ENCODE measurements around the gene VCAN. TPM values are rescaled to one million over a fixed set of nuclear protein-coding genes. Genes with fewer than 3 reads are reported as not detected.

Gene VCAN
- total and polyA plus RNA-seq, 2 of the 8 experiments (the other 6 are each of a cell fraction or from before 2014, with no cell fraction given) = 146 to 404 TPM

- H4K8ac ChIP-seq (ENCODE audit: extremely low read depth, insufficient read depth, low read length) = no peak overlapping the region
- H3K36me3 ChIP-seq (ENCODE audit: control insufficient read depth in 2 of 4, insufficient read depth in 4 of 4, low read length in 3 of 4) = peaks cover 9 to 77% (median 55%) of the 10 kb centered on the region in 4 experiments
- H3K23me2 ChIP-seq (ENCODE audit: low read depth, low read length) = no peaks in the 10 kb centered on the region
- no peak overlapping the region for H4K91ac ChIP-seq (replicated peaks; ENCODE audit: insufficient read length, low read length)
- H2AFZ ChIP-seq (ENCODE audit: low read length) = no peak overlapping the region
- DNase-seq (ENCODE audit: low read depth in 1 of 2, low spot score in 2 of 2) (no peak), FAIRE-seq (no peak)
- no peak overlapping the region for H3K27ac ChIP-seq (ENCODE audit: low read depth, low read length)
- H2BK120ac ChIP-seq (replicated peaks; ENCODE audit: low read depth, low read length) = no peak overlapping the region
- H3K79me1 ChIP-seq (ENCODE audit: low read depth, low read length) = no peaks in the 10 kb centered on the region
- H4K20me1 ChIP-seq (replicated peaks in 1 of 2; ENCODE audit: control insufficient read depth in 1 of 2, insufficient read depth in 2 of 2, low read length in 2 of 2) = peaks cover 2% of the 10 kb centered on the region in 2 experiments
- 93% methylated on average over 9 of the region's 9 CpGs; no CpG with 5 or more reads in 1 of the 2 experiments for WGBS, 2 experiments (ENCODE audit: extremely low coverage in 1 of 2, insufficient coverage in 1 of 2, insufficient read length in 1 of 2, insufficient replicate concordance in 2 of 2, low coverage in 1 of 2, low lambda C conversion rate in 2 of 2, missing lambda C conversion rate in 1 of 2)
- no peak overlapping the region for H2BK15ac ChIP-seq (ENCODE audit: low read length)
- no peak overlapping the region for H3K9ac ChIP-seq (replicated peaks in 1 of 4; ENCODE audit: extremely low read depth in 1 of 4, low read depth in 3 of 4, low read length in 3 of 4)
- H2BK5ac ChIP-seq (ENCODE audit: low read depth, low read length) = no peak overlapping the region
- no peak overlapping the region for H3K23ac ChIP-seq (ENCODE audit: insufficient read length)
- no peaks in the 10 kb centered on the region for H3K27me3 ChIP-seq (replicated peaks in 1 of 4; ENCODE audit: control insufficient read depth in 3 of 4, extremely low read depth in 1 of 4, insufficient read depth in 3 of 4, low read length in 3 of 4)
- H3K56ac ChIP-seq (replicated peaks; ENCODE audit: insufficient read length, low read depth, low read length) = no peak overlapping the region
- no peaks in the 10 kb centered on the region for H3K9me3 ChIP-seq (ENCODE audit: insufficient read depth in 2 of 2, low read depth in 1 of 2, low read length in 1 of 2)
- no peaks in the 10 kb centered on the region for H3K4me1 ChIP-seq (replicated peaks in 1 of 4; ENCODE audit: control insufficient read depth in 3 of 4, insufficient read depth in 4 of 4, low read length in 3 of 4)
- H3K14ac ChIP-seq (ENCODE audit: insufficient read length) = no peak overlapping the region
- no peak overlapping the region for H4K5ac ChIP-seq (ENCODE audit: insufficient read length, low read depth, low read length)
- no peak overlapping the region for H3K18ac ChIP-seq (ENCODE audit: extremely low read depth, low read length)
- ChIA-PET POLR2A (ENCODE audit: partially characterized antibody) (no interaction called here), CTCF (ENCODE audit: partially characterized antibody) (interaction anchor here (1.6 kb wide), 1 partner anchor 11 kb away, joined by 4 read pairs; no protein-coding TSS in a partner anchor)
- H2AK5ac ChIP-seq (ENCODE audit: low read depth, low read length) = no peak overlapping the region
- H3K4ac ChIP-seq (replicated peaks; ENCODE audit: insufficient read length, low read depth, low read length) = no peak overlapping the region
- no peak overlapping the region for H2BK20ac ChIP-seq (ENCODE audit: low read length)
- no peak overlapping the region for H3K4me2 ChIP-seq (ENCODE audit: insufficient read depth in 1 of 2, low read depth in 2 of 2, low read length in 2 of 2)
- H2BK12ac ChIP-seq (ENCODE audit: low read depth, low read length) = no peak overlapping the region
- no peaks in the 10 kb centered on the region for H3K79me2 ChIP-seq (ENCODE audit: control insufficient read depth in 1 of 2, insufficient read depth in 2 of 2, low read length in 2 of 2)
- TF ChIP-seq SP1 (IDR thresholded peaks at IDR 0.05; ENCODE audit: low read depth, low read length) (no peak), E2F6 (IDR thresholded peaks at IDR 0.05) (no peak), HDAC6 (IDR thresholded peaks at IDR 0.05; ENCODE audit: low read depth, low read length) (no peak), ATF3 (IDR thresholded peaks at IDR 0.05; ENCODE audit: insufficient read depth, low read depth, low read length) (no peak), EP300 (IDR thresholded peaks at IDR 0.05; ENCODE audit: borderline replicate concordance in 1 of 2, low read depth in 2 of 2, low read length in 2 of 2) (no peak), GABPA (IDR thresholded peaks at IDR 0.05; ENCODE audit: borderline replicate concordance, insufficient read depth, low read length) (no peak), SIX5 (IDR thresholded peaks at IDR 0.05; ENCODE audit: low read depth, low read length) (no peak), SRF (IDR thresholded peaks at IDR 0.05; ENCODE audit: low read depth, low read length) (no peak), EGR1 (IDR thresholded peaks at IDR 0.05; ENCODE audit: borderline replicate concordance, low read depth, low read length) (no peak), CREB1 (IDR thresholded peaks at IDR 0.05) (no peak), RFX5 (IDR thresholded peaks at IDR 0.05; ENCODE audit: borderline replicate concordance, low read depth, low read length) (no peak), SIRT6 (IDR thresholded peaks at IDR 0.05; ENCODE audit: low read length) (no peak), SIN3A (conservative IDR thresholded peaks at IDR 0.05 in 1 of 2, IDR thresholded peaks at IDR 0.05 in 1 of 2; ENCODE audit: low read depth in 1 of 2, low read length in 2 of 2) (no peak)
- H3K4me3 ChIP-seq (ENCODE audit: extremely low read depth in 1 of 4, insufficient read depth in 2 of 4, low read depth in 3 of 4, low read length in 4 of 4) = no peak overlapping the region
Observed at GRCh38 chr5:83553000-83553486, 81.5 kb downstream of the VCAN start.

Measured in H1 (cell line).